ENCODE measurements around the gene IFNL2.

The IFNL2 gene

DNA sequence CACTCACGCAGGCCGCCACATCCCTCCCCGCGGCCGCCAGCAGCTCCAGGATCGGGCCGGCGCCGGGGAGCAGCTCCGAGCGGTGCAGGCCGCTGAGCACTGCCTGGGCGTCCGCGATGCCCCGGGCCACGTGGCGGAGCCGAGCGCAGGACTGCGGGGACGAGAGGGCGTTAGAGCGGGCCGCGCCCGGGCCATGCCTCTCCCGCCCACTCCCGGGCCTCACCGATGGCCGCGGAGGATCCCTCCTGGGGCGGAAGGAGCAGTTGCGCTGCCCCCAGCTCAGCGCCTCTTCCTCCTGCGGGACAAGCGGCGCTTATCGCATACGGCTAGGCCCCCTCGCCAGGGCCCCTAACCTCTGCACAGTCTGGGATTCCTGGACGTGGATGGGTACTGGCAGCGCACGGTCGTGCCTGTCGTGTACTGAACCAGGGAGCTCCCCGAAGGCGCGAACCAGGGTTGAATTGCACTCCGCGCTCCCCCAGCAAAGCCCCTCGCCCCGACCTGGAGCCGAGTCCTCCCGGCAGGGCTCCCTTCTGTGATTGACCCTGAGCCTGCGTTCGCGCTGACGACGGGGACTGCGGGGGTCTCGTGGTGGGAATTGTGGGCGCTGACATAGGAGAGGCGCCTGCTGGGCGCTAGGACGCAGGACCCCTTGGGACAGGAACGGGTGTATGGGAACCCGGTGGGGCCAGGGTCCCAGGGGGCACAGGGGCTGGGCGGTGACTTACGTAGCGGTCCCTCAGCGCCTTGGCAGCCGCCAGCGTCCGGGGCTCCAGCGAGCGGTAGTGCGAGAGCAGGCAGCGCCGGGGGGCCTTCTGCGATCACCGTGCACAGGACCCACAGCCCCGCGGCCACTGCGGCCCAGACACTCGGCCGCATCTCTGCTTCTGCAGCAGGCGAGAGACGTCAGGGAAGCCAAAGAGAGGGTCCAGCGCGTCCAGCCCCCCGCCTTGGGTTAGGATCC, 20.2 kb upstream of the IFNL2 start:
- FAIRE-seq = no peak
- TF ChIP-seq CTCF (IDR thresholded peaks at IDR 0.05; ENCODE audit: insufficient read depth, missing control alignments) = no peak
- no peak for DNase-seq (ENCODE audit: insufficient read length, low spot score)

DNA sequence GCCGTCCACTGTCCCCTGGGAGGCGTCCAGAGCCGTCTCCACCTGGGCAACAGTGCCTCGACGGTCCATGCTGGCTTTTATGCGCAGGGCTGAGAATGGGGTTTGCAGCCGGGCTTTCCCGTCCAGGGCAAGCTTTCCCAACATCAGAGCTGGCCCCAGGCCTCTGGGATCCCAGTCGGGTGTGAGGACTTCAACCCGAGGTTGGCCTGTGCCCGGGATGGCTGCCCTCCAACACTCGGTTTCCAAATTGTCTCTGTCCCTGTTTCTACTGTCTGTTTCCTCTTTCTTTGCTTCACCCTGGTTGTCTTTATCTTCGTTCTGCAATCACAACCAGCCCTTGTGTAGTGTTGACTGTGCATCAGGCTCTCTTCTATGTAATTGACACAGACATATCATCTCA, 19.4 kb upstream of the IFNL2 start, which contains the start of gene IFNL4:
IFNL4 (minus strand) TSS at position 51 of the 400 bp plus-strand sequence.
- no peak for TF ChIP-seq CTCF (IDR thresholded peaks at IDR 0.05; ENCODE audit: insufficient read depth, missing control alignments)
- FAIRE-seq (no peak), DNase-seq (ENCODE audit: insufficient read length, low spot score) (no peak)

DNA sequence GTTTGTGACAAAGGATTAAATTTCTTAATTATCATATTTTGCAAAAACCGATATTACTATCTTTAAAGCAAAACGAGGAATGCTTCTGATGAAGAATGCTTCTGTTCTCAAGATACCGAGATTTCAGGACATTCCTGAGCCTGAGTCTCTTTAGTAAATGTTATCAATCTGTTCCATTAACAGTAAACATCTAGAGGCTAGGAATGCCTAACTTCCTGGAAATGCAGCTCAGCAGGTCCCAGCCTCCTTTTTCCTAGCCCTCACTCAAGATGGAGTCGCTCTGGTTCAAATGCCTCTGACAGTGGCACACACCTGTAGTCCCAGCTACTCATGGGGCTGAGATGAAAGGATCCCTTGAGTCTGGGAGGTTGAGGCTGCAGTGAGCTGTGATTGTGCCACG, 17.1 kb upstream of the IFNL2 start:
- no peak for FAIRE-seq

GRCh38 chr19:39251846-39252245, 16.4 kb upstream of the IFNL2 start:
- no peak for TF ChIP-seq CTCF (IDR thresholded peaks at IDR 0.05; ENCODE audit: insufficient read depth, missing control alignments)
- FAIRE-seq (no peak), DNase-seq (ENCODE audit: insufficient read length, low spot score) (no peak)

More for the DNA sequence above, 17.1 kb upstream of the IFNL2 start:
- TF ChIP-seq CTCF (IDR thresholded peaks at IDR 0.05; ENCODE audit: insufficient read depth, missing control alignments) = no peak
- no peak for DNase-seq (ENCODE audit: insufficient read length, low spot score)

DNA sequence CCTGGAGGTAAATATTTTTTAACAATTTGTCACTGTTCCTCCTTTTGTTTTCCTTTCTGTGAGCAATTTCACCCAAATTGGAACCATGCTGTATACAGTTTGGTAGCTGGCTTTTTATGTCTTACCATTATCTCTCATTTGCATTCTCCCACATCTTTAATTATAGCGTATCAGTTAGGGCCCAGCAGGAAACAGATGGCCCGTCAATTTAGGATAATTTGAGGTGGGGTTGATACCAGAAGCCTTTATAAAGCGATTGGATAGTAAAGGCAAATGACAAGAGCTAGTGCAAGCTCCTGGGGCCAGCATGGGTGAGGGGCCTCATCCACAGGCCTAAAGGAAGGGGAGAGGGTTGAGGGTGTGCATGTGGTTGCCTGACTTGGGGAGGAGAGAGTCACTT, 15.7 kb upstream of the IFNL2 start:
- no peak for TF ChIP-seq CTCF (IDR thresholded peaks at IDR 0.05; ENCODE audit: insufficient read depth, missing control alignments)
- no peak for FAIRE-seq

DNA sequence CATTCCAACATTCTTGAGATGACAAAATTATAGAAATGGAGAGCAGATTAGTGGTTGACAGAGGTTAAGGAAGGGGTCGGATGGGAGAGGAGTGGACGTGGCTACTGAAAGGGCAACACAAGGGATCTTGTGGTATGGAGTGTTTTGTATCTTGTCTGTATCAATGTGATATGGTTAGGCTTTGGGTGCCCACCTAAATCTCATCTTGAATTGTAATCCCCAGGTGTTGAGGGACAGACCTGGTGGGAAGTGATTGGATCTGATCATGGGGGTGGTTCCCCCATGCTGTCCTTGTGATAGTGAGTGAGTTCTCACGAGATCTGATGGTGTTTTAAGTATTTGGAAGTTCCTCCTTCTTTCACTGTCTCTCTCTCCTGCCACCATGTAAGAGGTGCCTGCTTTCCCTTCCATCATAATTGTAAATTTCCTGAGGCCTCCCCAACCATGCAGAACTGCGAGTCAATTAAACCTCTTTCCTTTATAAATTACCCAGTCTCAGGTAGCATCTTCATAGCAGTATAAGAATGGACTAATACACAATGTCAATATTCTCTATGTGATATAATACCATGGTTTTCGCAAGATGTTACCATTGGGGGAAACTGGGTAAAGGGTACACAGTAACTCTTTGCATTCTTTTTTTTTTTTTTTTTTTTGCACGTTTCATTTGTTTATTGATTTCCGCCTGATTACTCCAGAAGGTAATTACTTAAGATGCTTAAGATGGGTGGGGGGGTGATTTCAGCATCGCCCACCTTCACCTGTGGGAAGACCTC, 14.6 kb upstream of the IFNL2 start:
- DNase-seq (ENCODE audit: insufficient read length, low spot score) (no peak), FAIRE-seq (no peak)
- no peak for TF ChIP-seq CTCF (IDR thresholded peaks at IDR 0.05; ENCODE audit: insufficient read depth, missing control alignments)

More for the DNA sequence above, 15.7 kb upstream of the IFNL2 start:
- DNase-seq (ENCODE audit: insufficient read length, low spot score) = no peak

Measured in D721Med (cell line).